NCI-H82 treated with DMSO at 0.1 percent for 48 hours (cell line): ENCODE results near the gene CEP83.

Source experiments
- DNase-seq: peaks from one replicate; lab custom pipeline; 2025; ENCODE audit not compliant: unreplicated experiment; lab: John Stamatoyannopoulos, UW

The CEP83 gene

GRCh38 chr12:94271351-94271750 lies 188.3 kb downstream of the CEP83 start:
- DNase-seq, result no peak

- DNase-seq, result no peak
Measured at GRCh38 chr12:94269316-94269999, 190.2 kb downstream of the CEP83 start.

GRCh38 chr12:94267921-94268471 lies 191.7 kb downstream of the CEP83 start:
- DNase-seq, result no peak

GRCh38 chr12:94267537-94267872 lies 192.2 kb downstream of the CEP83 start:
- no peak for DNase-seq

DNA sequence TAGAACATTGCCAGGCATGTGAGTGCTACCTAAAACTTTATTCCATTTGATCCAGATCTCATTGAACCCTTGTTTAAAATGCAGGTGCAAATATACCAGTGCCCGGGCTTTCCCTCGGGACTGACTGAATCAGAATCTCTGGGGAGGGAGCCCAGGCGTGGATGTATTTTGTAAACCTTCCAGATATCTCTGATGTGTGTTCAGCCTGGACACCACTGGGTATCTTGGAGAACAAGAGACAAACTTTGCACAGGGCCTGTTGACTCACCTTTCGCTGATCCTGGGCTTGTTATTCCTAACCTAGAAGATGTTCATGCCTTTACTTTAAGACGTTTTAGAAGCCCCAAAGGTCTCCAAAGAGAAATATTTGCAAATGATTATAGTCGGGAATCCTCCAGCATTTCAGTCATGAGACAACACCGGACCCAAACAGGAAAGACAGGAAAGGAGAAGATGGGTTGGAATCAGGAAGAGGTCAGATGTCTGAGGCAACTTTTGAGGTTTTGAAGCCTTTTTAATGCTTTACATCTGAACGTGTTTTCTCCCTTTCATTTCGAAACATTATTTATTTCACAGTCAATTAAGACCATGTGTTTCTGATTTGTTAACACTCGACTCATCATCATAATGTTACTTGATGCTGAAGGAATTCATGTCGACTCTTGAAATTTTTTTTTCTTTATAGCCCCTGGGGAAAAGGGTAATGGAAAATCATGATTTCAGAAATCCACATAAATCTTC lies 192.7 kb downstream of the CEP83 start:
- no peak for DNase-seq

- no peak for DNase-seq
Measured at GRCh38 chr12:94265966-94266745, 193.5 kb downstream of the CEP83 start.

DNA sequence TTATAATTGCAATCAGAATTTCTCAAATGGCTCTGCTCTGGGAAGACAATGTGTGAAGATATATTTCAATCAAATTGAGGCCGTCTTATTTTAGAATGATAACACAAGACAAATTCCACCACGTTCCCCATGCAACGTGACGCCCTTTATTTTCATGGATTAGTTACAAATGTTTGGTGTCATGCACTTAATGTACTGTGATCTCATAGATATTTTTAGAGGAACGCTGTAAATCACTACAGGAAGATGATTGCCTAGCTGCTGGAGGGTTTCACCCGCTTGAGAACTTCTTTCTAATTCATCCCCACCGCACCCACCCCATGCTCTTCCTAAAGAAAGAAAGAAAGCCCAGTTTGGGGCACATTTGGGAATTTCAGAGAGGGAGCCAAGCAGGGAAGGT lies 194.1 kb downstream of the CEP83 start:
- no peak for DNase-seq

DNA sequence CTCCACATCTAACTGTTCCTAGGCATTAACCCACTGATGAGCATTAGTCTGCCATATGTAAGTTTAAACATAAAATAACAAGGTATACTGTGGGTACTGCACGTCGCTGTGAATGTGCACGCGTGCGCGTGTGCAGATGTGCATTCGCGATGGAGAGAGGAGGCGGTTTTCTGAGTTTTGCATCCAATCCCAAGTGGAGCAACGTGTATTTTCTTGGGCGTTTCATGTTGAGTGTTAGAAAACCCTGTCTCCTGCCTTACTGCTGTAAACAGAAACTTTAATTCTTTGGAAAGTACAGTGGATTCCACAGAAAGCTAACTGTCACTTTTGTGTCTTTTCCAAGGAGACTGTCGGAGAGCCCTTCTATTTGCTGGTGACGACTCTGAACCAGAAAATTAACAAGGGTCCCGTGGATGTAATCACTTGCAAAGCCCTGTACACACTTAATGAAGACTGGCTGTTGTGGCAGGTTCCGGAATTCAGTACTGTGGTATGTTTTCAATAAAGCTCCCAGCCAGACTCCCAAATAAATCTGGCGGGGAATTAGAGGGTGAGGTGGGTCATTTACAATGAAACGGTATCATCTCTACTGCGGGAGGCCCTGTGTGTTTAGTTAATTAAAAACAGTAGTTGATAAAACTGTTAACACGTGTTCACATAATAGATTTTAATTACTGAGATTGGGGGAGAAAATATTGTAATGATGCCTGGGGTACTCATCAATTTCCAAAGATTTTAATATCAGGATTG lies 194.8 kb downstream of the CEP83 start:
- no peak for DNase-seq

DNA sequence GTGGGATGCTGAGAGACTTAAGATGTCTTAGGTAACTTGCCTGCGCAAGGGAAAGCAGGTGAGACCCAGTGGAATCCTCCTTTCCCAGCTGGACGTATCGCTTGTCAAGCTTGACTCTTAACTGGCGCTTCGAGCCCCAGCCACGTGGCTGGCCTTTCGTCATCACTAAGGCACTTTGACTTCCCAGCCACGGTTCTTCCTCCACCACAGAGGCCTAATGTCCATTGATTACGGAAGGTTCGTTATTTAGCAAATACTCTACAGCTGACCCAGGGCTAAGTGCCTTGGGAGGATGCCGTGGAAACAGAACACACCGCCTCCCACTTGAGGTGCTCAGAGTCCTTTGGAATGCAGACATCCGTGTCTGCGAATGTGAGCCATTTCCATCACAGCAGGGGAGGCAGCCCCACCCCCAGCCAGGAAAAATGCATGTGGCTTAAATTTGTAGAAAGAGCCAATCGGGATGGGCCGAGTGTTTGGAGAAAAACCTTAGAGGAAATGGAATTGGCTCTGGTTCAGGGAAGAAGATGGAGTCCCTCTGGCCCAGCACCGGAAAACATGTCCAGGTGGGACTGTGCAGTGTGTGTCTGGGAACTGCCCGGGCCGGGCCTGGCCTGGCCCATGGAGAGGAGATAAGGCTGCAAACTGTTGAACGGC lies 195.6 kb downstream of the CEP83 start:
- no peak for DNase-seq

GRCh38 chr12:94263011-94263811 lies 196.5 kb downstream of the CEP83 start:
- DNase-seq, result no peak

DNA sequence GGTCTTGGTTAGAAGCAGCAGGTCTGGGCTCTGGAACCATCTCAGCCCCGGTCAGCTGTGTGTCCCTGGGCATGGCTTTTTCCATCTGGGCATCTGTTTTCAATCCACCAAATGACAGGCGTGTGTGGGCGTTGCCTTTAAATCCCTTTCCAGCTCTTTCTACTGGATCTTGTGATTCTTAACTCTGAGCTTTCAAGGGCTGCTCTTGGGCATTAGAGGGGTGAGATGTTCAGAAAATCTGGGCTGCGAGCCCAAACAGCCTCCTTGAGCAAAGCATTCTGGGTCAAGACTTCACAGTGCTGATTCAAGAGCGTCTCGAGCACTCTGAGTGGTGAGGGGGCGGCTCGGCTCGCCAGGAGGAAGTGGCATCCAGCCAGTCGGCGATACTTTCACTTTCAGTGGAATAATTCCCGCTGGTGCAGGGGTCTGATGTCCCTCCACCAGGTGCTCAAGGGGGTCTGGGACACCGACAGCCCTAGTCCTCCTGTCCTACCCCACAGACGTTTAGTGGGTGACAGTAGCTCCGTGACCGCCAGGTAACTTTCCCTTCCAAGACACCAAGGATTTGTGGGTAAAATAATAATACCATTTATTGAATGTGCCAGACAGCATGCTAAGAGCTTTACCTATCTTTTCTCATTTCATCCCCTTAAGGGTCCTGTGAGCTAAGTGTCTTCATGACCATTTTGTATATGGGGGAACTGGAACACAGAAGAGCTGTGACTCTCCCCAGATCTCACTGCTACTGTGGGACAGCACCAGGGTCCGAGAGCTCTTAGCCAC lies 197.2 kb downstream of the CEP83 start:
- DNase-seq, result no peak

DNA sequence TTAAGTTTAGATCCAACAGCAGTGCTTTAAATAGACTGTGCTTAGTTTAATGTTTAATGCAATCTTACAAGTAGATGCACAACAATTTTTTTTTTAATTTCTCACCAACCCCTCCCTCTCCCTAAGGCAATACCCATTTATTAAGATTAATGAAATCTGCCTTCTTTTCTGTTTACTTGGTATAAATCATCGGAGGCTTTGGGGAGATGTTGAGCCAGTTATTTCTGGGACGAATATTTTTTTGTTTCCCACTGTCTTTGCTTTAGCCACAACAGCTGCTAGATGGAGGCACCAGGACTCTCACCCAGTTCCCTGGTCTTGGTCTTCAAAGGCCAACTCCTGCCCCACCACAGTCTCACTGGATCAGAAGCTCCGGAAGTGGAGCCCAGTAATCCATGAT lies 197.9 kb downstream of the CEP83 start:
- no peak for DNase-seq

GRCh38 chr12:94261119-94261518 lies 198.5 kb downstream of the CEP83 start:
- DNase-seq, result no peak

DNA sequence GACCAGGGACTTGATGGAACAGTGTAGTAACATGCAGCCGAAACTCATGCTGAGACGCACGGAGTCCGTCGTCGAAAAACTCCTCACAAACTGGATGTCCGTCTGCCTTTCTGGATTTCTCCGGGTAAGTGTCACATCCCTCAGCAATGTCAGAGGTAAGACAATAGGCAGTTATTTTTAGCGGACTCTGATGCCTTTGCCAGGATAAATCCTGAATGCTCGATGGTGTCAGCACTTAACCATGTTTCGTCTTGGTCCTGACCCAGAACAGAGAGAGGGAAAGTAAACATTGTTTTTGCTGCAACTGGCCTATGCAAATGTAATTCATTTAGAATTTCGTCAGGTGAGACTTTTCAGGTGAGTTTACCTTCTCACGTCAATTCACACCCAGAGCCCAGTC lies 198.9 kb downstream of the CEP83 start:
- no peak for DNase-seq

- DNase-seq, result no peak
Measured at GRCh38 chr12:94260017-94260416, 199.7 kb downstream of the CEP83 start.

GRCh38 chr12:94258593-94258992 lies 201.1 kb downstream of the CEP83 start:
- no peak for DNase-seq
